NCI-H146 treated with DMSO at 0.1 percent for 48 hours (cell line): ENCODE results near the gene SH3RF2.
"Not testable (repeated sequence)": the region's sequence is repeated elsewhere in the genome, so short reads cannot be mapped to it uniquely, and the experiment has no call there.

Experiments
- DNase-seq: peaks from one replicate; lab custom pipeline; 2025; ENCODE audit not compliant: unreplicated experiment; lab: John Stamatoyannopoulos, UW

SH3RF2 gene

DNA sequence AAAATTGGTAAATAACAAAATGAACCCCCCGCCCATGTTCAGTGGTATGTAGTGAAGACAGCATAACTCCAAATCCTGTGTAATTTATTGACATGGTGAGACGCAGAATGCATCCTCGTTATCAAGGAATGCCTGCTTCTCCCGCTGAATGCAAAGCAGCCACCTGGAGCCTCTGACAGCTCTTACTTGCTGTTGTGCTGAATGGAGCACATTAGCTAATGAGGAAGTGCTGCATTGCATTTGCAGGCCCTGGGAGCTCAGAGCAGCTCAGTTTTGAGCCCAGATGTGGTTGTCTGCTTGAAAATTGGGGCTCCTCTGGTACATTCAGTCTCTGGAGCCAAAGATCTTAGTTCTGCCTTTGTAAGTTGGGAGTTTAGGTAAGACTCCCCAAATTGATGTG, 140.1 kb downstream of the SH3RF2 start:
- no peak for DNase-seq

DNA sequence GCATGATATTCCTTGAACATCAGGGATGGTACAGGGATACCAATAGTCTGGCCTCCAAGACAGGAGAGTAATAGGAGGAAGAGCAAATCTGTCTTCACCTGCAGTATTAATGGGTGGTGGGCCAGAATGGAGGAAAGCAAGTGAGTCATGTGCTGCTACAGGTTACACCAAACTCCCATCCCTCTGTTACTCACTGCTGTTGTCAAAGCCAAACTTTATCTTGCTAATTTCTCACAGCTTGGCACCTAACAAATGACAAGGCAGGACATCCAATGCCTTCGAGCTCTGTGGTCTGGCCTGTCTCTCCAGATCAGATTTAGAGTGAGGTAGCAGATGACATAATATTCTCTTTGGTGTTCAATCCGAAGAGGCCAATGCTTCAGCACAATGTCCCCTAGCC, 142.2 kb downstream of the SH3RF2 start:
- no peak for DNase-seq

DNA sequence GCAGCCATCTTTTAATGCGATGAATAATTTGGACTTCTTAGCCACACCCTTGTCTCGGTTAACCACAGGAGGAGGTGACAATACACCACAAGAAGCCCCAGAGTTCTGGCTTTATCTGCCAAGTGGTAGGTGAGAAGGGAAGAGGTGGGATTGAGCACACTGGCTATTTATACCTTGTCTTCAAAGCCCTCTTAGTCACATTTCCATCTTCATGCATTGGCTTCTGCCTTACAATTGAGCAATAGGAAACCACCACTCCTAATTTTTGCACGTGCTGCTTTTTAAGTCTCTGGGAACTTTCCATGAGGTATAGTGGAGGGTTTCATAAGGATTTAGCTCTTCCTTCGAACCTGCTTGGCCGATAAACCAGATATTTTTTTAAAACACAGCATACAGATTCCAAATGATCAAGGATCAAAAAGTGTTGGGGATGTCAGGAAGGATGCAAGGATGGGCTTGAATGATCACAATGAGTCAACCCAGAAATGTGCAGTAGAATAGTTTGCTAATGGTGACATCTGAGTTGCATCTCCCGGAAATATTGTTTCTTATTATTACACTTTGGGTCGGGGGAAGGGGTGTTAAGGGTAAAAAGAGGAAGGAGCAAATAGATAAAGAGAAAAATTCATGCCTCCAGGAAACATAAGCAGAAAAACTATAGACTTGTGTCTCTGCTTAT, 143.5 kb downstream of the SH3RF2 start:
- DNase-seq: no peak

DNA sequence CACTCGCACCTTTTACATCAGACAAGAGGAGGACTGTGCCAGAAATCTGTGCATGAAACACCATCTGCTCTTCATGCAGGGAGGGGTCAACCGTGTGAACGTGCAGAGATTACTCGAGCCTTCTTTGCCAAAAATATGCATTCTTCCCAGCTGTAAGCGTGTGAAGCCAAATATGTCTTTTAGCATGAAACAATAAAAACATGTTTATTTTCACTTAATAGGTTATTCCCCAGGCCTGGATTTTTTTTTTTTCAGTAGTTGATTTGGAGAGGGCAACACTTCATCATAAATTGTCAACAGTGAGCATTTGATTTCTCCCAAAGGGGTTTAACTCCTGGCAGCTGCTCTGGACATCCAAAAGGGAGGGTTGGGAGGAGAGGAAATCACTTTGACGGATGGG, 145.2 kb downstream of the SH3RF2 start:
- no peak for DNase-seq

DNA sequence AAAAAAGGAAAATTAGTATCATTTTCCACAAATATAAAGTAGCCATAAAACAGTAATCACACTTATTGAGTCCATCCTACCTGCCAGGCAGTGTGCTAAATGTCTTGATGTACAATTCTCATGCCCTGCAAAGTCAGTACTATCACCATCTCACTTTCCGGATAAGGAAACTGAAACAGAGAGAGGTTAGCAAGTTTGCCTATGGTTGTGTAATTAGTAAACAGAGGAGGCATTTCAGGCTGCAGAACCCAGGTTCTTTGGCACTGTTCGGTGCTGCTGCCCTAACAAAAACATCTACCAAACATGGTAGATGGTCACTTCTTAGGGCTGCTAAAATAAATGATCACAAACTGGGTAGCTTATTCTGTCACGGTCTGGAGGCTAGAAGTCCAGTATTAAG, 146.4 kb downstream of the SH3RF2 start:
- DNase-seq: no peak

DNA sequence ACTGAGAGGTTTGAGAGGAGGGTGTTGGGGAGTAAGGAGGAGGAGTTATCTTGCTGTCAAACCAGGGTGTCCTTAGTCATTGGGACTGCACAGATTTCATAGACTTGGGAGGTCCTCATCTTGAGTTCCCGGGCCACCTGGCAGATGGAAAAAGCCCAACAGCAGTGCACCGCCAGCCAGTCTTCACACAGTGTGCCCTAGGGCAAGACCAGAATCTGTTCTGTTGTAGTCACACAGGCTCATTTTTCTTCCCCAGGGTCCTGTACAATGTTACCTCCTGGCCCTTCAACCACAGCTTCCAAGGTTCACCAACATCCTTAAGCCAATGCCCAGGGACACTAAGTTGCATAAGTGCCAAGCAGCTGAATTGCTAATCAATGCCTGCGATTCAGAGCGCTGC, 148.0 kb downstream of the SH3RF2 start:
- no peak for DNase-seq

DNA sequence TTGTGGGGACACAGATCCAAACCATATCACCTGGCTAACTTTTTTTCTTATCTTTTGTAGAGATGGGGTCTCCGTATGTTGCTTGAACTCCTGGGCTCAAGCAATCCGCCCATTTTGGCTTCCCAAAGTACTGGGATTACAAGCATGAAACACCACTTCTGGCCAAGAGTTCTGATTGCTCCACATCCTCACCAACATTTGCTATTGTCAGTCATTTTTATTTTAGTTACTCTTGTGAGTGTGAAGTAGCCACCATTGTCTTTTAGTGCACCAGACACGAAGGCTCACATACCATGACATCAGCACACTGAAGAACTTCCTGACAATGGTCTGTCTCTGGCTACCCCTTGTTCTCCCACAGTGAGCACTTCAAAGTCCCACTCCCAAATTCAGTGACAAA, 151.7 kb downstream of the SH3RF2 start:
- no peak for DNase-seq

DNA sequence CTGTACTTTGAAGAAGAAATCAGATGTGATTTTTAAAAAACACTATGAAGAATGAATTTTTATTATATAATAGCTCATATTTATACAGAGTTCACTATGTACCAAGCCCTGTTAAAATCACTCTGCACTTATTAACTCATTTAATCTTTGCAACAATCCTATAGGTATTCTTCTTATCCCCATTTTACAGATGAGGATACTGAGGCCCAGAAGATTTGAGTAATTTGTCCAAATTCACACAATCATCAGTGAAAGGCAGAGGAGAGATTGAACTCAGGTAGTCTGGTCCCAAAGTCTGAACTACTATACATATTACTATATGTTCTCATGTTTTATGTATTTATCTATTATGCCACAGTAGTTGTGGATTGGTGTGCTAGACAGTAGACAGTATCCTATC, 152.9 kb downstream of the SH3RF2 start:
- DNase-seq: no peak

DNA sequence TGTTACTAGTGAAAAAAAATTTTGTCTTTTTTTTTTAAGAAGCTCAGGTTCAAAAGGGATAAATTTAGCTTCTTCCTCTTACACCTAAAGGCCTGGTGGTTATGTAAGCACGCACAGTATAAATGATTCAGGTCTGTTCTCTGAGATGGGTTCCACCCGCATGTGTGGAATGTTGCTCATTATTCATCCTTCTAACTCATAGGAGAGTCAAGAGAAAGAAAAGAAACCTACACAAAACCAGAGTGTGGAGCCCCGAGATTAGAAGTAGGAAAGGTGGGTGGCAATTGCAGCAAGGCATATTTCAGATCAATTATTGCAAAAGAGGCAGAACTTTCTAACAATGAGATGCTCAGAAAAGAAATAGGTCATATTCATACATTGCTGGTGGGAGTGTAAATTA, 155.5 kb downstream of the SH3RF2 start:
- no peak for DNase-seq

DNA sequence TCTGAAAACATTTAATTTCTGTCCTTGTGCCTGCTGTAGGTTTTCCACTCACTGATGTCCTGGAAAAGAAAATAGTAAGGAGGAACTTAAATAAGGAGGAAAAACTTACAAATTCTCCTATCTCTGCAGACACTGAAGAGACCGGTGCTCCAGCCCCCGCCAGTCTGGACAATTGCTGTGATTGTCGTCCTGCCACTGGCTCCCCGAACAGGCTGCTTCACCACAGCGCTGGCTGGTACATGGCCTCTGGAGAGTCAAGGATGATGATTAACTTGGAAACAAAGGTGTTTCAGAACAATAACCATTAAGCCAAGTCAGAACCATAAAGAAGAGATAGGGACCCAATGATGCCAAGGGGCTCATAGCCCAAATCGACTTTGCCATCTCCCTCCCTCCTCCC, 161.7 kb downstream of the SH3RF2 start:
- DNase-seq: no peak

DNA sequence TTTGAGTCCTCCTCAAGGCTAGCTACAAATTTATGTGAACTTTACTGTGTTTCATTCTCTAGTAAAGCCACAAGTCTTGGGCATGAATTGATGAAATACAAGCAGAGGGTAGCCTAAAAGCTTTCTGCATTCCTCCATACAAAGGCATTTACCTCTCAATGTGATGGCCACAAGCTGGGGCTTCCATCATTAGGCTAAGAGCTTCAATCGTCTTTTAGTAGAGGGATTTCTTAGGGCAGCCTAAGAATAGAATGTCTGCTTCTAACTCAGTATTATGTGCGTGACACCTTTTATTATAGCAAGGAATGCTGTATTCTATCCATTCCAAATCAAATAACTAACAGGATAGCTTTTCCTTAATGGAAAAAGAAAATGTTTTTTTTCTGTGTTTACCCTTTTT, 165.3 kb downstream of the SH3RF2 start:
- DNase-seq: no peak

DNA sequence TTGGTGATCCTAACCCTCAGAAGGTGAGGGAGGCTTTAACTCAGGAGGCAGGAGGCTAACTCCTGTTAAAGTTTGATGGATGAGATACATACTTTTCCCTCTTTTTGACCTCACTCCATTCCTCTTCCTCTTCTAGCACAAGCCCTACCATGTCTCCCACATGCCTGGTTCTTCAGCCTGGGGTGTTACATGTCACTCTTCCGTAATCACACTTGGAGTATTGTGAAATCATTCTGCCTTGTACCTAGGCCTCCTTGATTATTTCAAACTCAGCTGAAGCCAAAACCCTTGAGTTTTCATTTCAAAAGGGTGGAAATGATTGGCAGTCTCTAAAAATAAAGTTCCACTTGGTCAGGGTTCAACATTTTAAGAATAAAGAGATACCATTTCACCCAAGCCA, 167.2 kb downstream of the SH3RF2 start:
- no peak for DNase-seq

DNA sequence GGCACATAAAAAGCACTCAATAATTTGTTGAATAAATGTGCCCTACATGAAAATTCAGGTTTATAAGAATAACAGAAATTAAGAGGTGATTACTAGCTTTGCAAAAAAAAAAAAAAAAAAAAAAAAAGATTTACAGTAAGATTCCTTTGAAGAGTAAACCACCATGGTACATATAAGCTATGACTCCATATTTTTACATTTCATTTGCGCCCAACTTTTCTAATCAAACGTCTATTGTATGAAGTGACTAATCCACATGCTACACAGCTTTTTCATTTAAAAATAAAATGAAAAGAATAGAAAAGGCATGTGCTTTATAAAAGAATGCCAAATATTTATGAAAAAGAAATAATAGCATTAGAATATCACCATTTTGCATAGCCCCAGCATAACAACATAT, 169.1 kb downstream of the SH3RF2 start, which contains the start of gene PLAC8L1:
Gene PLAC8L1, minus strand, starts transcription at position 101 of the 400 bp plus-strand sequence. CDS start 1,266 bp downstream, outside the sequence.
- no peak for DNase-seq

DNA sequence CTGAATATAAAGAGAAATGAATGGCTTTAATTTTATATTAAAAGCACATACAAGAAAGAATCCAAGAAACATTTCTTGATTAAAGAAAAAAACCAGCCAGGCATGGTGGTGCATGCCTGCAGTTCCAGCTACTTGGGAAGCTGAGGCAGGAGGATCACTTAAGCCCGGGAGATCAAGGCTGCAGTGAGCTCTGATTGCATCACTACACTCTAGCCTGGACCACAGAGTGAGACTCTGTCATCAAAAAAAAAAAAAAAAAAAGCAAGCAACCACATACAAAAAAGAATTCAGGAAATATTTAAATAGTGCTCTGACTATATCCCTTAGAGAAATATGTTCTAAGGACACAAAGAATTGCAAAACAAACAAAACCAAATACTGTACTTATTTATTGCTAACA, 171.5 kb downstream of the SH3RF2 start:
- DNase-seq: no peak

DNA sequence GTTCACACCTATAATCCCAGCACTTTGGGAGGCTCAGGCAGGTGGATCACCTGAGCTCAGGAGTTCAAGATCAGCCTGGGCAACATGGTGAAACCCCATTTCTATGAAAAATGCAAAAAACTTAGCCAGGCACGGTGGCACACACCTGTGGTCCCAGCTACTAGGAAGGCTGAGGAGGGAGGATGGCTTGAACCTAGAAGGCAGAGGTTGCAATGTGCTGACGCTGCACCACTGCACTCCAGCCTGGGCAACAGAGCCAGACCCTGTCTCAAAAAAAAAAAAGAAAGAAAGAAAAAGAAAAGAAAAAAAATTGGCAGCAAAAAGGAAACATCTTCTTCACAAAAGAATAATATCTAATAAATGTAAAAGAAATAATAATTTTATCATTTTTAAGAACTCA, 172.5 kb downstream of the SH3RF2 start:
- not testable (repeated sequence) for DNase-seq

DNA sequence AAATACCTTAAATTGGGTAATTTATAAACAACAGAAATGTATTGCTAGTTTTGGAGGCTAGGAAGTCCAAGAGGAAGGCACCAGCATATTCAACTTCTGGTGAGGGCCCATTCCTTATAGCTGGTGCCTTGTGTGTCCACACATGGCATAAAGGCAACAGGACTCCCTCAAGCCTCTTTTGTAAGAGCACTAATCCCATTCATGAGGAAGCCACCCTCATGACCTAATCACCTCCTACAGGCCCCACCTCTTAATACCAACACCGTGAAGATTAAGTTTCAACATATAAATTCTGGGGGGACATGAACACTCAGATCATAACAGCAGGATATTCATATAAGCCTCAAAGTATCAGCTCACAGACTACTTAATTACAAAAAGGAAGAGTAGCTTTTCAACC, 173.0 kb downstream of the SH3RF2 start:
- DNase-seq: no peak

DNA sequence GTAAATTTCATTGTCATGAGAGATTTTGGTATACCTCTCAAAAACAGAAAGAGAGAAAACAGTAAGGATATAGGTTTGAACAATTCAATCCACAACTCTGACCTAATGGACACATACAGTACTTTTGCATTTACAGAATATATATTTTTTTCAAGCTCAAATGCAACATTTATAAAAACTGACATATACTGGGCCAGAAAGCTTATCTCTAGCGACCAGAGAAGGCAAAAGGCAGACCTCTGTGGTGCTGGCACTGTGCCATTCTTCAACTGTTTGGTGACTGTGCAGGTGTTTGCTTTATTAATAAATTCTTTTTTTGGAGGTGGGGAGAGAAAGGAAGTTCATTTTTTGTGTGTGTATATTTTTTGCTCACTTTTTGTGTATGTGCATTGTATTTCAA, 175.0 kb downstream of the SH3RF2 start:
- no peak for DNase-seq

DNA sequence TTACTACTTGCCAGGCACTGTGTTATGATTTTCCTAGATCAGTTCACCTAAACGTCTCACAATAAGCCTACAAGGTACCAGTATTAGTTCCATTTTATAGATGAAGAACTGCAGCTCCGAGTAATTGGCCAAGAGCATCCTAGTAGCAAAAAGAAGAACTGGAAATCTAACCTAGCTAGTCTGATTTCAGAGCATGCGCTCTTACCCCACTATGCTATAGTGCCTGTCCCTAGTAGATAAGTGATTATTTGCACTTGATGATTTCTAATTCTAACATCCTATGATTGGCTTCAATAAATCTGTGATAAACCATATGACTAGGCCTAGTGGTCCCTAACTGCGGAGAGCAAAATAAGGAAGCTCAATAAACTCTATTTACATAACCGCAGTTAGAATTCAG, 176.1 kb downstream of the SH3RF2 start:
- DNase-seq: no peak
